NCI-H146 (cell line): ENCODE data around the gene PMEPA1.

Experiments used
- DNase-seq: peaks from one replicate; lab custom pipeline; 2025; lab: John Stamatoyannopoulos, UW

PMEPA1 gene

GRCh38 chr20:57693670-57694329 lies 16.0 kb downstream of the PMEPA1 start:
- DNase-seq = no peak

- peak; percentile 26 for DNase-seq
Measured at GRCh38 chr20:57693002-57693582, 16.7 kb downstream of the PMEPA1 start.

DNA sequence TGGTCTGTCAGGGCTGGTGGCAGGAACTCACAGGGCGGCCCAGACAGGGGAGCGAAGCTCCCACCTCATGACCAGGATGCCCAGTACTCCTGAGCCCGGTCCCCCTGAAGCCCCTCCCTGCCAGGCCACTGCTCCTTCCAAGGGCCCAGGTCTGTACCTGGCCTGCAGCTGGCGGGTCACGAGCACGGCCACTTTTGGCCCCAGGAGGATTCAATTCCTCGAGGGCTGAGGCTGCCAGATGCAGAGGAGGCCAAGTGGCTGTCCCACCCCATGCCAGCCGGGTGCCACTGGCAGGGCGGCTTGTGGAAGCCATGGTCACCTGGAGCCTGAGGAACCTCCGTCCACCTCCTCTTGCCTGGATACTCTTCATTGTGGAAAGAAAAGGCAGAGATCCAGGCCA lies 17.4 kb downstream of the PMEPA1 start:
- no peak for DNase-seq

GRCh38 chr20:57691699-57692098 lies 18.1 kb downstream of the PMEPA1 start:
- DNase-seq = no peak

DNA sequence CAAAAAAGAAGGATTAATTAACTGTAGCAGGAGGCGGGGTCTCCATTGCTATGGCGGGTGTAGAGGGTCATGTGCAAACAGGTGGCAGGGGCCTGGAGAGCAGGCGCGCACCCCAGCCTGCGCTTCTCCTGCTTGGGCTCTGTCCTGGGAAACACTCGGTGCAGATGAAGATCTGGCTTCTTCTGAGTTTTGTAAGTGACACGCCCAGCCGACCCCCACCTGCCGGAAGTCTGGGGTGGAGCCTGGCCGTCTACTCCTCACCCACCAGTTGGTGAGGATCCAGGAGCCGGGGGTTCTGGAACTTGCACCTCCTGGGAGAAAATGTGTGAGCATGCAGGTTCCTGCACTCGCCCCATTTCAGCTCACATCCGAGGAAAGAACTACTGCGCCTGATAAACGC lies 19.3 kb downstream of the PMEPA1 start:
- no peak for DNase-seq

DNA sequence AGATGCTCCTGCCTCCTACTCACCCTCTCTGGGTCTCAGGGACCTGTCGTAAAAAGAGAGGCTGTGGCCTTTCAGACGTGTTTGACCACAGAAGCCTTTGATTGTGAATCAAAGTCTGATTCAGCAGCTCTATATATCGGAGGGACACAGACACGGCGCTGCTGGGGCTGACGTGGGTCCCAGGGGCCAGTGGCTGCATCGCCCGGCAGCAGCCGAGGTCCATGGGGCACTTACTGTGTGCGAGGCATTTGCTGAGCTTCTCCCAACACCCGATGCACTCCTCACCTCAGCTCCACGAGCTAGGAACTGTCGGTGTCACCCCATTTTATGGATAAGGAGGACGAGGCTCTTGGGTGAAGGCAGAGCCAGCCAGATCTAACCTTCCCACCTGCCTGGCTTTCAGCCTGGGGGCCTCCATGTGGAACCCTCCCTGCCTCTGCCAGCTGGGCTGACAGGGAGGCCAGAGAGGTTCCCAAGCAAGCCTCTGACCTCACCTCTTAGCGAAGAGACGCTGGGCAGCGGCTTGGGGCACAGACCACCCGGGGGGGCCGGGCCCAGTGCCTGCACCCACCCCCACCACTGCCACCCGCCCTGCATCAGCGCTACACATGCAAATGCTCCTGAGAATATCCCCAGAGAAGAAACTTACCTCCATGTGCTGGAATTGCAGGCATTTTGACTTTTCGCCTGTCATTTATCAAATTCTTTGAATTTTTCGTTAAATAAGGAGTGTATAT lies 19.9 kb downstream of the PMEPA1 start:
- no peak for DNase-seq

GRCh38 chr20:57688864-57689263 lies 21.0 kb downstream of the PMEPA1 start:
- DNase-seq = no peak

GRCh38 chr20:57688295-57688694 lies 21.5 kb downstream of the PMEPA1 start:
- no peak for DNase-seq

DNA sequence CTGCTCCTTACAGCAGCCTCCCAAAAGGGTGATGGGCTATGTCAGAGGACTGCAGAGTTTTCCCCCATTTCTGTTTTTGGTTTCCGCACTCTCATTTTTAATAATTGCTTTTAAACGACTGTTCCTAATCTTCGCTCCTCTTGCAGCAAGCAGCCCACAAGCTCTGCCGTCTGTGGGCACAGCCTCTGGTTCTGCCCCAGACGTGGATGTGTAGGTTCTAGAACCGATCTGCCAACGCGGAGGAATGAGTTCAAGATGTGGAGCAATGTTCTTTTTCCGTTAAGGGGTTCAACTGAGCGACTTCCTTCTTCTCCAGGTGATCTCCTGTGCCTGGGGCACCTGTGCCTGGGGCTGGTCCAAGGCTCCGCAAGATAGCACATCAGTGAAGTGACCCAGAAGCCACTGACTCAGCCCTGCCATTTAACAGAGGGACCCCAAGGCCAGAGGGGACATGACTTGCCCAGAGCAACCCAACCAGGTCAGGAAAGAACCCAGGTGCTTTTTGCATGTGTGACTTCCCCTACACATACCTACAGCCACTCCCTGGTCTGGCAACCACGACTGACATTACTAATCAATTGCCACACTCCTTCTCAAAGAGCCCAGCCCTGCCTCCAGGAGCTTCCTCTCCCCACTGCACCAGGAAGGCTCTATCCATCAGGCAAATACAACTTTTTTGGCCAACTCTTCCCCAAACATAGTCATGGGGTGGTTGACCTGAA lies 22.7 kb downstream of the PMEPA1 start:
- no peak for DNase-seq

GRCh38 chr20:57685146-57685758 lies 24.6 kb downstream of the PMEPA1 start:
- DNase-seq = no peak

DNA sequence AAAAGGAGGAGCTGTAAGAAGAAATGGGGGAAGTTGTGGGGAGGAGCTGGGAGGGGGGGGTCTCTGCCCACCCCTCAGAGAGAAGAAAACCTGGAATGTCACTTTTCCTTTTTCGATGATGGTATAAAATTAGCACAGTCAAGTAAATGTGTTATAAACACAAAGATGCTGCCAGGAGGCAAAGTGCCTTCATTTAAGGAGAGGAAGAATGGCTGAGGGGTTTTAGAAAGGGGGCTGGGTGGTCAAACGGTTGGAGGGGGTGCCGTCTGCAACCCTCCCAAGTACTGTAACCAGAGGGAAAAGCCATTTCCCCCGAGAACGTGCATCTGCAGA lies 25.0 kb downstream of the PMEPA1 start:
- no peak for DNase-seq

GRCh38 chr20:57683881-57684807 lies 25.7 kb downstream of the PMEPA1 start:
- no peak for DNase-seq

GRCh38 chr20:57683287-57683686 lies 26.5 kb downstream of the PMEPA1 start:
- no peak for DNase-seq

DNA sequence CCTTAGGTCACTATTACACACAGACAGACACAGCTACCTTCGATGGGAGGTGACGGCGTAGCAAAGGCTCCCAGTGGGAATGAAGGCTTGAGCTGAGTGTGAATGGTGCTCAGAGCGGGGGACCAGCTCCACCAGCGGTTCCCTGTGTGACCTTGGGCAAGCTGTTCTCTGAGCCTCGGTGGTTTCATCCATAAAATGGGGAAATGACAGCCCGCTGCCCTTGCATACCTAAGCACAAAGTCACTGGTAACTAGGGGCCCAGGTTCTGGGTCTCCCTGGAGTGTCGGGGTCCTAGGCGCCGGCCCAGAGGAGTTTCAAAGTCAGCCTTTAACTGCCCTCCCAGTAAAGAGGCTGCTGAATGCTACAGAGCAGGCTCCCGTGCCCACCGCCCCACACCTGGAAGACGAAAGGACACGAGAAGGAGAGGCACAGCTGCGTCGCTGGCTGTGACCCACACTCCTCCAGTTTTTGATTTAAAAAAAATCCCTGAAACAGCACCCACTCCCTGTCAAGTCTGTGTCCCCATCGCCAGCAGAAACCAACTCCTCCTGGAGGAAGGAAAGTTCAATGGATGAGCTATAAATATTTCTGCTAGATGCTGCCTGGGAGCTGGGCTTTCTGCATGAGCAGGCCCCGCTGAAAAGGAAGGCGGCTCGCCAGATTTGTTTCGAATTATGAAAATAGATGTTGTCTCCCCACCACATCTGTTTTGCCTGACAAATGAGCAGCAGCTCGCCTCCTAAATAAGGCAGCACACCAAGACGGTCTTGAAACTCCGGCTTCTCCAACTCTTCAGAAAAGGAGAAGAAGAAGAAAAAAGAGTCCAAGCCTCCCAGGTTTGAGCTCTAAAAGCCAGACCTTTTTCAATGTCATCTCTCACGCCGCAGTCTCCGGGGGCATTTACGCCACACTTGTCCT lies 27.4 kb downstream of the PMEPA1 start:
- DNase-seq = no peak

DNA sequence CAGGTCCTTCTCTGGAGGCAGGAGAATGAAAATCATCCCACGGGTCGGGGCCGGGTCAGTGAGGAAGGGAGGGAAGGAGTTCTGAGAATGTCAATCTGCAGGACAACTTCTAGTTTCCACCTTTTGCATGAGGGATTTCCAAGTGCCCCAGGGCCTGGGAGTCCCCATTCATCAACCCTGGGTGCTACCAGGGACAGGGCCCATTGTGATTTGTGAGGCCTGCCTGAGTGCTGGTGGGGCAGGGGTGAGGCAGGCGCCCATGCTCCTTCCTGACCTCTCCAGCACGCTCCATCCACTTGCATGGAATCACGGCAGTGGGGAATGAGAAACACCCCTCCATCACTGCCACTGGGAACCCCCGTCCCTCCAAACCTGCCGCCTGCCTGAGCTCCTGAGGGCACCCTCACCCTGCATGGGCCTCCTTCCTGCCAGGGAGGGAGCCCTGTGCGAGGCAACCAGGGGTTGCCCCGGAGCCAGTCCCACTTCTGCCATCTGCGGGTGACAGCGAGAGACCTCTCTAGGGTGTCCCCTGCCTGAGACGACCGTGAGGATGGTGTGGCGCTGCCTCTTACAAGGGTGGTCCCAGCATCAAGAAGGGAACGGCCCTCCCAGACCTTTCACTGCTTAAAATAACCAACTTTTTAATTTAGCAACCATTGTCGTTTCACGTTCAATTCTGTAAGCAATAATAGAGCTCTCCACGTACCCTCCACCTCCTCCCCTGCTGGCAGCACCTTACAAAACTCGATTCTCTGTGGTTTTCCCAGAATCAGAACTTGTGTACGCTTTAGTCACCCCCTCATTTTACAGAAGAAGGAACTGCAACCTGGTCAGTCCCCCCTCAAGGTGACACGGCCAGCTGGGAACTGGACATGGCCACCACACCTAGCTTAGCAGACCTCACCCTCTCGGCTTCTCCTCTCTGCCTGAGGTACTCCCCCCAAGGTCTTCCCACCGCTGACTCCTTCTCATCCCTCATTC lies 28.6 kb downstream of the PMEPA1 start:
- DNase-seq = no peak

DNA sequence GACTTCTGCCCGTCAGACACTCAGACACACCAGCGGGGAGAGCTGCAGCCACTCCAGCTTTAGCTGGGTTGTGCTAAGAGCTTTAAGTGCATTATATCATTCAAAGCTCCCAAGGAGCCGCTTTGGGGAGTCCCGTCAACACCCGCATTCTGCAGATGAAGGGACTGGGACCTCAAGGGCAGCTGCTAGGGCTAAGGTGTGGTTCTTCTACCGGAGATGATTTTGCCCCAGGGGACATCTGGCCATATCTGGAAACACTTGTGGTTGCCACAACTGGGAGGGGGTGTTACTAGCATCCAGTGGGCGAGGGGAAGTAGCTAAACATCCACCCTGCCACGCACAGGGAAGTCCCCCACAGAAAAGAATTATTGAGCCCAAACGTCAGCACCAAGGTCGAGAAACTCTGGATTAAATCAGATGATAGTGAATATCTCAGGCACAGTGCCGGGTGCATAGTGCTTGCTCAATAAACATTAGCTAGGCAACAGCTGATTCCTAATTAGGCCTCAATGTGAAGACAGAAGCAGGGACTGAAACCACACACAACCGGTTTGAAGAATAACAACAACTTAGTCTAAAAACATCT lies 29.6 kb downstream of the PMEPA1 start:
- DNase-seq = no peak

GRCh38 chr20:57679113-57679512 lies 30.7 kb downstream of the PMEPA1 start:
- no peak for DNase-seq

GRCh38 chr20:57678340-57678739 lies 31.5 kb downstream of the PMEPA1 start:
- DNase-seq = no peak

DNA sequence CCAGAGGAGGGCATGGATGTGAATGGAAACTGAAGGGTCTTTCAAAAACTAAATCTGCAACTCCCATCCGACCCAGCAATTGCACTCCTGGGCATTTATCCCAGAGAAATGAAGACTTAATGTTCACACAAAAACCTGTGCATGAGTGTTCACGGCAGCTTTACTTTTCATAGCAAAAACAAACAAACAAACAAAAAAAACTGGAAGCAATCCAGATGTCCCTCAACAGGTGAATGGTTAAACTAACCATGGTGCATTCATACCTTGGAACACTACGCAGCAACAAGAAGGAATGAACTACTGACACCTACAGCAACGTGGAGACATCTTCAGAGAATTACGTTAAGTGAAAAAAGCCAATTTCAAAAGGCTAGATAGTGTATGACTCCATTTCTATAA lies 32.2 kb downstream of the PMEPA1 start:
- DNase-seq = no peak
